ENCODE data around the gene FOXO6.

Gene FOXO6

GRCh38 chr1:41385398-41386195 is 24.4 kb downstream of the FOXO6 start:
- no peak for DNase-seq (ENCODE audit: low spot score)

DNA sequence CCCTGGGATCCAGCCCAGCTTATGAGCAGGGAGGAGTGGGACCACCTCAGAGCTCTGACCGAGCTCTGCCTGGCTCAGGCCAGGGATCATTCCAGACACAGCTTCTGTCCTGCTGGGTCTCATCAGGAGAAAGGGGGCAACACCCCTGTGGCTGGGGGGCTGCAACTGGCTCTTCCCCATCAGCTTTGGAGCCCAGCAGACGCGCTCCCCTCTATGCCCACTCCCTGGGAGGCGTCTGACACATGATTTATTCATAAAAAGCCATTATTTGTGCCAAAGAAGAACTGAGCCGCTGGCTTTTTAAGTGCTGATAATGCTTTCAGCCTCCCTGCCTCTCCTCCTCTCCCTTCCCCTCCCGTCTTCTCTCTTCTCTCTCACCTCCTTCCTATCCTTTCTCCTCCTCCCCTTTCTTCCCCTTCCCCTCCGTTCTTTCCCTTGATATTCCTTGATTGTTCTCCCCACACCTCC is 25.0 kb downstream of the FOXO6 start:
- no peak for DNase-seq (ENCODE audit: low spot score)

DNA sequence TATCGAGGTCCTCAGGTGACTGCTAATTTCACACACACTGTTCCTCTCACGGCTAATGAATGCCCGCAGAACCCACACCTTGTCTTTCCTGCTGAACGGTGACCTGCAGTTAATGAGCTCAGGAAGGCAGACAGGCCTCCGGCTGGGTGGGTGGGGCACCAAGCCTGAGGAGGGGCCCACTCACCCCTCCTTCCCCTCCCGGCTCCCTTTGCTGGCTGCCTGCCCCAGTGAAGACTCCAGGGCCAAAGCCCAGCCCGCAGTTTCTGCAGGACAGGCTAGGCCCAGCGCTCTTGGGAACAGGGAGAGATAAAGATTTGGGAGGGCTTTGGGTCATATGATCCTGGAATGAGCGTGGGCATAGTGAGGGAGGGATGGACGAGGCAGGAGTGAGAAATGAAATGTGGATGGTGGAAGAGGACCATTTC is 26.4 kb downstream of the FOXO6 start:
- no peak for DNase-seq (ENCODE audit: low spot score)

GRCh38 chr1:41388510-41388909 is 27.3 kb downstream of the FOXO6 start:
- DNase-seq (ENCODE audit: low spot score): no peak

GRCh38 chr1:41389009-41389408 is 27.8 kb downstream of the FOXO6 start:
- DNase-seq (ENCODE audit: low spot score): no peak

GRCh38 chr1:41390166-41390565 is 28.9 kb downstream of the FOXO6 start:
- no peak for DNase-seq (ENCODE audit: low spot score)

DNA sequence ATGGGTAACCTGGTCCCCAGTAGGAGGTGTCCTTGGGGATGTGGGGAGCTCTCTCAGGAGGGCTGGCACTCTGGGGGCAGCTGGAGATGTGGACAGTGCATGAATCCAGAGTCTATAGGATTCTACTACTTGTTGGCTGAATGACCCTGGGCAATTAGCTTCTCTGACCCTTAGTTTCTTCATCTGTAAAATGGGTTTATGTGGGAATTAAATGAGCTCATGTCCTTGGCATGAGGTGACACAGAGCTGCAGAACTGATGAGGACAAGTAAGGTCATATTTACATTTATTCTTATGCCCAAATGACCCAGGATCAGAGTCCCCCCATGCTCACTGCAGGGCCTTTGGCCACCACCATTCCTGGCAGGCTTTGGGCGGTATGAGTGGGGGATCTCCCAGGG is 29.3 kb downstream of the FOXO6 start:
- no peak for DNase-seq (ENCODE audit: low spot score)

GRCh38 chr1:41391834-41392527 is 30.7 kb downstream of the FOXO6 start:
- DNase-seq (ENCODE audit: low spot score): no peak

DNA sequence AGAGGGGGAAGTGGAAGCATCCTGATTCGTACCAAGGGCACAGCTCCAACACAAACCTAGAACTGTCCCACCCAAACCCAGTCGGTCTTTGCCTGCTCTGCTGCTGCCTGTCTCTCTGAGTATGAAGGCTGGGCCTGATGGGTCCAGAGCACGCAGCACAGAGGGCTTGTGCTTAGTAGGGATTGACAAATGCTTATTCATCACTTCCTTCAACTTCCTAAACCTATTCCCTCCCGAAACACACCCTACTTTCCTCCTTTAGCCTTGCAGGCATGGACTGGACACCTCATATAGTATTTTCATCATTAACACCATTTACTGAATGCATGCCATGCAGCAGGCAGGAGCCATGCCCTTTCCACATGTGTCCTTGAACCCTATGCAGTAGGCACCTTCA is 31.3 kb downstream of the FOXO6 start:
- DNase-seq (ENCODE audit: low spot score): no peak

DNA sequence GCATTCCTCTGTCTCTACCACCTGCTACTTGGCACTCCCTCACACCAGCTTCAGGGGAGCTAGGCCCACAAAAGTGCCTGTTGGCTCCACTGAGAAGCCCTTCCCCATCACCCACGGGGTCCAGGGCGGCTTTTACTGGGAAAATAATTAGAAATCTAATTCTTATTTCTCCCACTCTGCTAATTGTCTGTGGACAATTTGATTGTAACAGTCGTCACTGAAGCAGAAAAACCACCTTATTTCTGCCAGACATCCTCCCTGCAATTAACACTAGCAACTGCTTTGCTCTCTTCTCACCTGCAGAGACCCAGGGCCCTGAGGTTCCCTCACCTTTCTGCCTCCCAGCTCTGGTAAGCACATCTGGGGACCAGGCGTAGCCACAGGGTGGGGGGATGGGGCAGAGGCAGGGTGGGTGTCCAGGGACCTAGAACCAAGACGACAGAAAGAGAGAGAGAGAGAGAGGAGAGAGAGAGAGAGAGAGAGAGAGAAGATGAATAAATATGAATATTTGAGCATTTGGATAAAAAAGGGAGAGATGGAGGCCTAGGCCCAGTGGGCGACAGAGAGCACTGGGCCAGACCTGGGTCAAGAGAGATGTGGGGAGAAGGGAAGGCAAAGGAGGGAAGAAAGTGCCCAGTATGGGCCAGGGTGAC is 32.6 kb downstream of the FOXO6 start:
- DNase-seq (ENCODE audit: low spot score): no peak

DNA sequence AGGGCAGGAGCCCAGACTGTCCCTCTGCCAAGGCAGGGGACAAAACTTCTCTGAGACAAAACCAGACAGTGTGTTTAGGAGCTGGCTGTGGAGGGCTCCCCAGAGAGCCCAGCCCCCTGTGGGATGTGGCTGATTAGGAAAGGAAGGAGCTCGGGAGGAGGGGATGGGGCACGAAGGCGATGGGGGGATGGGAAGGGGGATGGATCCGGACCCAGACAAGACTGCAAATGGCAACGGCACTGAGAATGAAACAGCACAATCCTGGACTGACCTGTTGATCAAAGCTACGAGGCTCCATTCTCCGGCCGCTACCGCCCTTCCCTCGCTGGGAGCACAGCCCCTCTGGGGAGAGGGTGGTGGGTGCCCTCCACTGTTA is 33.1 kb downstream of the FOXO6 start:
- no peak for DNase-seq (ENCODE audit: low spot score)

DNA sequence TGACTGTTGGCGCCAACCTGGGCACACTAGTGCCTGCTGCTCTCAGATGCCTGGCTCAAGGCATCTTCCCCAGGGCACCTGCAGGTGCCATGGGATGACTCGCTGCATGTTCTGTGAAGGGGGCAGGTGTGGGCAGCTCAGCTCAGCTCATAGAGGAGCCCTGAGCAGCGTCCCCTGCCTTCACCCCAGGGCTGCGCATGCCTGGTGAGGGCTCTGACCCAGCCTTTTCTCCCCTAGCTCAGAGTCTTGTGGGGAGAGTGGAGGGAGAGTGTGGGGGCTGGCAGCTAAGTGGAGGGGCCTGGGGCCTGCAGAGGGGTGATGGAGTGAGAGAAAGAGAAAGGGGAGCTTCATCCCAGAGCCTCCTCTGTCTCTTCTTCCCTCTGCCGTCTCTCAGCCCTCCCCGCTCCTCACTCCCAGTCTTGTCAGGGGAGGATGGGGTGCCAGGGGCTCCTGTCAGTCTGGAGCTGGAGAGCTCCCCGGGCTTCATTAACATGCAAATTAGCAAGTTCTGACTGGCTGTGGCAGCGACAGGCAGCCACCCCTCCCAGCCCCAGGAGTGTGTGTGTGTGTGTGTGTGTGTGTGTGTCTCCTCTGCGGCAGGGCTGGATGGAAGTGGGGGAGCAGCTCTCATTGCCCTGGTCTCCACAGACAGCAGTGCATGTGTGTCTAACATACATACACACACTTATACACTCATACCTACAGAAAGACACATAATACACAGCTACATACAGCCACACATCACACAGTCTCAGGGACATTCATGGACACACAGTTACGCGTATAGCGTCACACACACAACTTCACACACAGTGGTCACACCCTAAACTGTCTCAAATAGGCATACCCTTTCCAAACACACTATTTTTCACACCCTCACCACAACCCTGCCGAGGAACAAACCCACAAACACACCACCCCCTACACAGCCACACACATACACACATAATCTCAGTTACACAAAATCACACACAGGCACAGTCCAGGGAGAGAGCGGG is 34.0 kb downstream of the FOXO6 start:
- no peak for DNase-seq (ENCODE audit: low spot score)

DNA sequence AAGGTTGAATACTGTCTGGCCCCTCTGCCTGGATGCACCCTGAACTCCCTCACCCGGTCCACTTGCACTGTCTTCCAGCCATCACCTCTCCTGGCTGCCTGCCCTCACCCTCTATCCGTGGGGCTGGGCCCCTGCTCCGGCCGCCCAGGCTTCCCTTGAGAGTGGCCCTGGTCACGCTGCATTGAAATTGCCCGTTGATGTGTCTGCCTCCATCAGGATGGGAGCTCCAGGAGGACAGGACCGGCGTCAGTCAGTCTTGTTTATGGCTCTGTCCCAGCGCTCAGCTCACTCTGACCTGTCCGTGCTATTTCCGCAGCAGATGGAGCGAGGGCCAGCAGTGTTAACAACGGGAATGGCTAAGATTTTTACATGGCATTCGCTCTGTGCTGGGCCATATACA is 34.9 kb downstream of the FOXO6 start:
- DNase-seq (ENCODE audit: low spot score): no peak

GRCh38 chr1:41397020-41397419 is 35.8 kb downstream of the FOXO6 start:
- no peak for DNase-seq (ENCODE audit: low spot score)

DNA sequence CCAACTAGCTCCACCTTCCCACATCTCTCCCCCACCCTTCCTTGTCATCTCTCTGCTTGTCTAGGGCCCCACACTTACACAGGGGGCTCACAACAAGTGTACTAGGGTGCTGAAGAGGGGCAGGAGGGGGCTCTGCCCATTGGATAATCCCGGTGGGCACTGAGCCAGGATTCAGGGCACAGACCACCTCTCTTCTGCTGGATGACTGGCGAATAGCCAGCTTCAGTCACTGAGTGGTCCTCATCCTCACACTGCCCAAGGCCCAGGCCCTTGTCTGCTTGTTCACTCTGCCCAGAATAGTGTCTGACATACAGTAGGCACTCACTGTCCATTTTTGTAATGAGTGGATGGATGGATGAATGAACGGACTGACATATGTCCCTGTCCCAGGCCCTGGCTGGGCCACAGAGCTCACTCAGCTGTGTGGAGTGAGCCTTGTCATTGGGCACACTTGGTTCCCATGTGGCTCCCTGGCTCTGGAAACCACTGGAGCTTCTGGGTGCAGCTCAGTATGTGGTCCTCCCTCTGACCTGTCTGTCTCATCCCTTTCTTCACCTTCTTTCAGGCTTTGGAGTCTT is 36.6 kb downstream of the FOXO6 start:
- DNase-seq (ENCODE audit: low spot score): no peak

DNA sequence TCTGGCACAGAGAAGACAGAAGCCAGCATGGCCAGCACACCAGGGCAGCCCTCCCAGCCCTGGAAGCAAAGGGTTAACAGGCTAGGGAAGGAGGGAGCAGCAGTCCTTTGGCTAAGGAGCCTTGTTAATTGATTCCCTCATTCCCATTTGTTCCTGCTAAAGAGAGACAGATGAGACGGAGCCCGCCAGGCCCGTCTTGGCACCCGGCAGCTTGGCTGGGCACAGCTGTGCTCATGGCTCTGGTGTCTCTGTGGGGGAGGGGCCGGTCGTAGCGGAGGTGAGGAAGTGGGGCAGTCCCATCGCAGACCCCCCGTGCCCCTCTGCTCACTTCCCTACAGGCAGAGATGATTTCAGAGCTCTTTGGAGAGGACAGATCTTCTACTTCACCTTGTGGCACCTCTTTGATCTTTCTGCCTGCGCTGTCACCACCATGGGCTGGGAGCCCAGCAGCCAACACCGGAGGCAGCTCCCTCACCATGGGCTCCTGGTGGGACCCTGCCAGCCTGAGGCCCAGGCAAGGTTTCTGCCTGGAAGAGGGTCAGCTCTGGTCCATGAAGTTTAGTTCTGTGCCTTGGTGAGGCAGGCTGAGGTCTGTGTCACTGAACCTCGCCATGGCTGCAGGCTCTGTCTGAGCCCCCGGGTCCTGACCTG is 38.0 kb downstream of the FOXO6 start:
- no peak for DNase-seq (ENCODE audit: low spot score)

DNA sequence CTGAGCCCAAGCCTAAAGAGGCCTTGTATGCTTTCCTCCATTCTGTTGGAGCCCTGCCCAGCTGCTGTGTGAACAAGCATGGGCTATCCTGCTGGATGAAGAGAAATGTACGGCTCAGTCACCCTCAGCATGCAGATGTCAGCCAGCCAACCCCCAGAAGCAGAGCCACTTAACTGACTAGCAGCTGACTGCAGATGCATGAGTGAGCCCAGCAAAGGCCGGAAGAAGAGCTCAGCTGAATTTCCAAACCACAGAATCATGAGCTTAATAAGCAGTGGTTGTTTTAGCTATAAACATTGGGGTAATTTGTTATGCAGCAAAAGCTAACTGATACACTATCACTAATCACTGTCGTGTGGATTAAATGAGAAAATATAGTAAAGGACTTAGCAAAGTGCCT is 39.0 kb downstream of the FOXO6 start:
- no peak for DNase-seq (ENCODE audit: low spot score)

DNA sequence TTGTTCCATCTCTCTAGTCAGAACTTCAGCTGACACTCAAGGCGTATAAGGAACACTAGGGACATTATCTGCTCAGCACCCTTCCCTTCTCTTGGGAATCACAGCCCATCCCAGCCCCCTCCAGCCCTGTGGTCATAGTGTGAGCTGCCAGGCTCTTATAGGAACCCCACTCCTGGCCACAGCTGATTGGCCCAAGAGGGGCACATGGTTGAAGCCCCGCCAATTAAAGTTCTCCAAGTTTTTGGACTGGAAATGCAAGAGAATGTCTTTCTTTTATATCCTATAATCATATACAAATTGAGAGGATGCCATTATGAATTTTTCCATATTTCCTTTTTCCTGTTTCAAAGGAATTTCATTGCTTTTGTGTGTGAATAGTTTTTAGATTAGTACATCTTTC is 40.7 kb downstream of the FOXO6 start:
- no peak for DNase-seq (ENCODE audit: low spot score)

- no peak for DNase-seq (ENCODE audit: low spot score)
Measured at GRCh38 chr1:41404308-41404761, 43.1 kb downstream of the FOXO6 start.

GRCh38 chr1:41407664-41408252 is 46.5 kb downstream of the FOXO6 start:
- DNase-seq (ENCODE audit: low spot score): no peak

Measured in hematopoietic multipotent progenitor cell treated with erythropoietin and hydrocortisone succinate and interleukin-3 and kit ligand, for 17 days (in vitro differentiated cells).